ENCODE data around the gene DPEP2NB.

DNA sequence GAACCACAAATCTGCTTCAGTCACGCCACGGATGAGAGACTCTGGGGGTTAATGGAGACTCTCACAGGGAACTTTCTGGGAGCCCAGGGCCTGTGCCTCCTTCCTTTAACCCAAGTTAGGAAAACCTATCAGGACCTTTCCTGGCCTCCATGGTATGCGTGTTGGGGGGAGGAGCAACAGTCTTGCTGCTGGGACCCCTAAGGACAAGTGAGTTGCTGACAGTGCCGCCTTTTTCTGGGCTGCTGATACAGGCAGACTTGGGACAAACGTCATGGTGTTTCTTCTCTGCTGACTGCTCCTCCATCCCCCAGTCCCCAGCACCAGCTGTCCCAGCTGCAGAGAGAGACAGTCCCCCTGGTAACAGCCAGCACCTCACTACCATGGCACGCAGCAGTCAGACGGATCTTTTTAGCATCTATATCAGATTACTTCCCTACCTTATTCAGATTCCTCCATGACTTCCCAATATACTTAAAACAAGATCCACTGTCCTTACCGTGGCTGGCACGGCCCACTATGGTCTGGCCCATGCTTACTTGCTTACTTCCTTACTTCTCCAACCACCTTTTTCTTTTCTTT lies 6.5 kb downstream of the DPEP2NB start:
- TF ChIP-seq POLR2AphosphoS5 (IDR thresholded peaks at IDR 0.05; ENCODE audit: low read depth, low read length) (no peak), TAF1 (IDR thresholded peaks at IDR 0.05; ENCODE audit: borderline replicate concordance, insufficient read depth, low read length) (no peak)
- TF ChIP-seq, protein P1, sequence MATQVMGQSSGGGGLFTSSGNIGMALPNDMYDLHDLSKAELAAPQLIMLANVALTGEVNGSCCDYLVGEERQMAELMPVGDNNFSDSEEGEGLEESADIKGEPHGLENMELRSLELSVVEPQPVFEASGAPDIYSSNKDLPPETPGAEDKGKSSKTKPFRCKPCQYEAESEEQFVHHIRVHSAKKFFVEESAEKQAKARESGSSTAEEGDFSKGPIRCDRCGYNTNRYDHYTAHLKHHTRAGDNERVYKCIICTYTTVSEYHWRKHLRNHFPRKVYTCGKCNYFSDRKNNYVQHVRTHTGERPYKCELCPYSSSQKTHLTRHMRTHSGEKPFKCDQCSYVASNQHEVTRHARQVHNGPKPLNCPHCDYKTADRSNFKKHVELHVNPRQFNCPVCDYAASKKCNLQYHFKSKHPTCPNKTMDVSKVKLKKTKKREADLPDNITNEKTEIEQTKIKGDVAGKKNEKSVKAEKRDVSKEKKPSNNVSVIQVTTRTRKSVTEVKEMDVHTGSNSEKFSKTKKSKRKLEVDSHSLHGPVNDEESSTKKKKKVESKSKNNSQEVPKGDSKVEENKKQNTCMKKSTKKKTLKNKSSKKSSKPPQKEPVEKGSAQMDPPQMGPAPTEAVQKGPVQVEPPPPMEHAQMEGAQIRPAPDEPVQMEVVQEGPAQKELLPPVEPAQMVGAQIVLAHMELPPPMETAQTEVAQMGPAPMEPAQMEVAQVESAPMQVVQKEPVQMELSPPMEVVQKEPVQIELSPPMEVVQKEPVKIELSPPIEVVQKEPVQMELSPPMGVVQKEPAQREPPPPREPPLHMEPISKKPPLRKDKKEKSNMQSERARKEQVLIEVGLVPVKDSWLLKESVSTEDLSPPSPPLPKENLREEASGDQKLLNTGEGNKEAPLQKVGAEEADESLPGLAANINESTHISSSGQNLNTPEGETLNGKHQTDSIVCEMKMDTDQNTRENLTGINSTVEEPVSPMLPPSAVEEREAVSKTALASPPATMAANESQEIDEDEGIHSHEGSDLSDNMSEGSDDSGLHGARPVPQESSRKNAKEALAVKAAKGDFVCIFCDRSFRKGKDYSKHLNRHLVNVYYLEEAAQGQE (IDR thresholded peaks at IDR 0.05; ENCODE audit: insufficient read depth in 1 of 2, low read depth in 2 of 2, low read length in 2 of 2), result no peak
